Measurements from ENCODE around the gene PLD1.

DNA sequence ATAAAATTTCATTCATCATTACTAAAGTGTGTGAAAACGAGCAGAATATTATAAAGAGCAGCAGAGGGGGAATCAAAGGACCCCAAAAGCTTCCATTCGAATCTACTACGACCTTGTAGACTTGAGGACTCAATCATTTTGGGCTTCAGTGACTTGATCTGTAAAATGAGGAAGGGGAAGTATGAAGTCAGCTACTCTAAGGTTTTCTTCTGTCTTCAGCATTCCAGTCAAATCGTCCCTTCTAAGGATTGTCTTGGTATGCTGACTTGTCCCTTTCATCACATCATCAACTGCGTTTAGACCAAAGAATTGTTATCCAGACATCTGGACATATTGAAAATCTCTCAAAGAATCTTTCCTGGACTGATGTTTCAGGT is 44.8 kb downstream of the PLD1 start:
- TF ChIP-seq, protein P1, sequence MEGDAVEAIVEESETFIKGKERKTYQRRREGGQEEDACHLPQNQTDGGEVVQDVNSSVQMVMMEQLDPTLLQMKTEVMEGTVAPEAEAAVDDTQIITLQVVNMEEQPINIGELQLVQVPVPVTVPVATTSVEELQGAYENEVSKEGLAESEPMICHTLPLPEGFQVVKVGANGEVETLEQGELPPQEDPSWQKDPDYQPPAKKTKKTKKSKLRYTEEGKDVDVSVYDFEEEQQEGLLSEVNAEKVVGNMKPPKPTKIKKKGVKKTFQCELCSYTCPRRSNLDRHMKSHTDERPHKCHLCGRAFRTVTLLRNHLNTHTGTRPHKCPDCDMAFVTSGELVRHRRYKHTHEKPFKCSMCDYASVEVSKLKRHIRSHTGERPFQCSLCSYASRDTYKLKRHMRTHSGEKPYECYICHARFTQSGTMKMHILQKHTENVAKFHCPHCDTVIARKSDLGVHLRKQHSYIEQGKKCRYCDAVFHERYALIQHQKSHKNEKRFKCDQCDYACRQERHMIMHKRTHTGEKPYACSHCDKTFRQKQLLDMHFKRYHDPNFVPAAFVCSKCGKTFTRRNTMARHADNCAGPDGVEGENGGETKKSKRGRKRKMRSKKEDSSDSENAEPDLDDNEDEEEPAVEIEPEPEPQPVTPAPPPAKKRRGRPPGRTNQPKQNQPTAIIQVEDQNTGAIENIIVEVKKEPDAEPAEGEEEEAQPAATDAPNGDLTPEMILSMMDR (IDR thresholded peaks at IDR 0.05 in 8 of 11, conservative IDR thresholded peaks at IDR 0.05 in 3 of 11), result no peak
- no peak for TF ChIP-seq POLR2A (IDR thresholded peaks at IDR 0.05)
